Fibroblast of lung (primary cell): ENCODE data around the gene DDR2. TPM values are rescaled to one million over a fixed set of nuclear protein-coding genes. Genes with fewer than 3 reads are reported as not detected.

Experiments
- DNase-seq, 2 donors: peaks; one replicate each; pipeline versions ENCODE4 v3.0.0 to v3.0.0-alpha.2; 2010; ENCODE audit warnings: low read depth in 2 of 2
- H2AFZ ChIP-seq: 2 replicates; pipeline ENCODE4 v1.5.1; 2012; ENCODE audit warnings: low read length, control low read depth, inconsistent platforms
- H3K27ac ChIP-seq: 2 replicates; pipeline ENCODE4 v1.5.1; 2011; ENCODE audit warnings: low read length, control low read depth; ENCODE audit not compliant: insufficient read depth
- H3K27me3 ChIP-seq: 2 replicates; pipeline ENCODE4 v1.5.1; 2011; ENCODE audit warnings: mild to moderate bottlenecking, low read length; ENCODE audit not compliant: control insufficient read depth, insufficient read depth
- H3K36me3 ChIP-seq: 2 replicates; pipeline ENCODE4 v1.5.1; 2011; ENCODE audit warnings: low read length; ENCODE audit not compliant: control insufficient read depth, insufficient read depth
- H3K4me1 ChIP-seq: 2 replicates; pipeline ENCODE4 v1.5.1; 2011; ENCODE audit warnings: low read length; ENCODE audit not compliant: control insufficient read depth, insufficient read depth; ENCODE audit errors: extremely low read depth
- H3K4me2 ChIP-seq: 2 replicates; pipeline ENCODE4 v1.5.1; 2011; ENCODE audit warnings: low read length, control low read depth; ENCODE audit not compliant: insufficient read depth; ENCODE audit errors: extremely low read depth
- H3K4me3 ChIP-seq, 4 experiments: fragments of 200-600 bp in 1 of 4; sonication (generic) in 1 of 4; replicated peaks in 1 of 4; 2 replicates each; pipeline ENCODE4 v1.5.1; 2011 to 2016; ENCODE audit warnings: low read length in 4 of 4, low read depth in 3 of 4, mild to moderate bottlenecking in 3 of 4, control low read depth in 2 of 4, inconsistent platforms in 1 of 4, mixed read lengths in 1 of 4; ENCODE audit not compliant: insufficient read depth in 1 of 4; ENCODE audit errors: control extremely low read depth in 1 of 4
- H3K79me2 ChIP-seq: 2 replicates; pipeline ENCODE4 v1.5.1; 2012; ENCODE audit warnings: mild to moderate bottlenecking, low read length, inconsistent platforms; ENCODE audit not compliant: control insufficient read depth, insufficient read depth
- H3K9ac ChIP-seq: 2 replicates; pipeline ENCODE4 v1.5.1; 2011; ENCODE audit warnings: mild to moderate bottlenecking, low read length, control low read depth; ENCODE audit not compliant: insufficient read depth
- H3K9me3 ChIP-seq: 2 replicates; pipeline ENCODE4 v1.5.1; 2012; ENCODE audit warnings: low read depth, low read length; ENCODE audit not compliant: control insufficient read depth, insufficient read depth
- H4K20me1 ChIP-seq: 2 replicates; pipeline ENCODE4 v1.5.1; 2011; ENCODE audit warnings: low read length; ENCODE audit not compliant: control insufficient read depth, insufficient read depth; ENCODE audit errors: extremely low read depth
- EZH2 ChIP-seq: IDR thresholded peaks from 2 replicates; pipeline ENCODE4 v1.5.1; 2012; ENCODE audit warnings: low read length, control low read depth, mild to moderate bottlenecking; ENCODE audit errors: missing control alignments
- polyA plus RNA-seq, 2 donors: library from polyadenylated mRNA; depleted of rRNA in 1 of 2; stranded (reverse) in 1 of 2; unstranded in 1 of 2; fragments of >200 nt; gene quantifications; 2 replicates each; pipeline ENCODE4 v1.2.1, GENCODE V29; 2011 to 2012; ENCODE audit warnings: missing spikeins in 1 of 2
- total RNA-seq: library from RNA; depleted of rRNA; stranded (reverse); fragments of >200 nt; gene quantifications from 2 replicates; pipeline ENCODE4 v1.2.1, GENCODE V29; 2014
- TF ChIP-seq, protein P1 (sequence below), 2 donors: IDR thresholded peaks in 1 of 2; conservative IDR thresholded peaks in 1 of 2; 1 replicate in 1 of 2; 2 replicates in 1 of 2; pipeline ENCODE4 v1.5.1; 2011 to 2012; ENCODE audit warnings: low read length in 2 of 2, control low read depth in 1 of 2, inconsistent platforms in 1 of 2, low read depth in 1 of 2, mild to moderate bottlenecking in 1 of 2

DDR2 gene
- total and polyA plus RNA-seq, 2 donors (not counting 1 experiment from before 2014, with no cell fraction given), result 192 to 303 TPM

DNA sequence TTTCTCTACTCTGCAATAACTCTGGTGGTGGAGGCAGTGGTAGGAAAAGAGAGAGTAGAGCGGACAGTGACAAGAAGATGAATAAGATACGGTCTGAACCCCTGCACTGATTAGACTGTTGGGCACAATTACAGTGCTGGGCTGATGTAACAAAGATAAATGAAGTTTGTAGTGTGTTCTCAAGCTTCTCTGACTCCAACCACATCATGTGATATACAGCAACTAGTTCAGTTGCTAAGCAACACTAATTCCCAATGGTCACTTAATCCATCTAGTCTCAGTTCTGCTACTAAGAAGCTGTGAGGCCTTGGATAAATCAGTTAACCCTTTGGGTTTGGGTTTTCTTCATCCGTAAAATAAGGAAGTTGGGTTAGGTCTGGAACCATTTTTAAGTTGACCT lies 17.3 kb downstream of the DDR2 start:
- Histone ChIP-seq H3K79me2 (peaks cover 92% of the 10 kb centered on the region), H3K9ac (no peak overlapping the region), H3K4me3 (no peak overlapping the region), H3K36me3 (no peaks in the 10 kb centered on the region), H4K20me1 (no peaks in the 10 kb centered on the region), H3K27me3 (no peaks in the 10 kb centered on the region), H3K9me3 (no peaks in the 10 kb centered on the region), H3K4me1 (no peaks in the 10 kb centered on the region), H3K4me2 (no peak overlapping the region), H2AFZ (no peak overlapping the region), H3K27ac (no peak overlapping the region)
- peak; percentile 17 to 60 for DNase-seq
- TF ChIP-seq, protein P1, sequence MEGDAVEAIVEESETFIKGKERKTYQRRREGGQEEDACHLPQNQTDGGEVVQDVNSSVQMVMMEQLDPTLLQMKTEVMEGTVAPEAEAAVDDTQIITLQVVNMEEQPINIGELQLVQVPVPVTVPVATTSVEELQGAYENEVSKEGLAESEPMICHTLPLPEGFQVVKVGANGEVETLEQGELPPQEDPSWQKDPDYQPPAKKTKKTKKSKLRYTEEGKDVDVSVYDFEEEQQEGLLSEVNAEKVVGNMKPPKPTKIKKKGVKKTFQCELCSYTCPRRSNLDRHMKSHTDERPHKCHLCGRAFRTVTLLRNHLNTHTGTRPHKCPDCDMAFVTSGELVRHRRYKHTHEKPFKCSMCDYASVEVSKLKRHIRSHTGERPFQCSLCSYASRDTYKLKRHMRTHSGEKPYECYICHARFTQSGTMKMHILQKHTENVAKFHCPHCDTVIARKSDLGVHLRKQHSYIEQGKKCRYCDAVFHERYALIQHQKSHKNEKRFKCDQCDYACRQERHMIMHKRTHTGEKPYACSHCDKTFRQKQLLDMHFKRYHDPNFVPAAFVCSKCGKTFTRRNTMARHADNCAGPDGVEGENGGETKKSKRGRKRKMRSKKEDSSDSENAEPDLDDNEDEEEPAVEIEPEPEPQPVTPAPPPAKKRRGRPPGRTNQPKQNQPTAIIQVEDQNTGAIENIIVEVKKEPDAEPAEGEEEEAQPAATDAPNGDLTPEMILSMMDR (conservative IDR thresholded peaks at IDR 0.05 in 1 of 2, IDR thresholded peaks at IDR 0.05 in 1 of 2; ENCODE audit: low read depth in 1 of 2, low read length in 2 of 2), result no peak
- no peak for TF ChIP-seq EZH2

DNA sequence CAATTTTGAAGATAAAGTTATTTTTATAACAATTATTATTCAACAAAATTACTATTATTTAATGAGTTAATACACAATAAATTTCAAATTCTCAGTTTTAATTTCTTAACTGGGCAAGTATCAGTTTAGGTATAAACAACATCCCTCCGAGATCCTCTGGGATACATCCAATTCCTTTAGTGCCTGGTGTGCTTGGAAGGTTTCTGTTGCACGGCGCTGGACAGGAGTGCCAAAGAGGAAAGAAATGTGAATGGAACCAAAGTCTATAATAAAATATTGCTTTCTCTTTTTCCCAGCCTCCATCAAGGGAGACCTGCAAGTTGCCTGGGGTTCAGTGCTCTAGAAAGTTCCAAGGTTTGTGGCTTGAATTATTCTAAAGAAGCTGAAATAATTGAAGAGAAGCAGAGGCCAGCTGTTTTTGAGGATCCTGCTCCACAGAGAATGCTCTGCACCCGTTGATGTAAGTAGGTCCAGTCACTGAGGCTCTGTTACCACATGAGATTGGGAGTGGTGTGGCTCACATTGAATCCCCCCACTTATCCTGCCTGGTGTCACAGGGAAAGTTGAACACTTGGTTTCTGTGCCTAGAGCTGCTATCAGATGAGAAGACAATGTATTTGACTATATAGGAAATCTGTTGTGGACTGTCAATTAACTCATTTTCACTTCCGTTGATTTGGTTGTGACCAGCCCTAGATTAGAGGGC lies 22.8 kb downstream of the DDR2 start:
- H2AFZ ChIP-seq, result no peak overlapping the region
- H3K79me2 ChIP-seq, result peaks cover 79% of the 10 kb centered on the region
- H3K9me3 ChIP-seq, result no peaks in the 10 kb centered on the region
- H4K20me1 ChIP-seq, result no peaks in the 10 kb centered on the region
- H3K27ac ChIP-seq, result no peak overlapping the region
- peaks cover 6% of the 10 kb centered on the region for H3K36me3 ChIP-seq
- no peaks in the 10 kb centered on the region for H3K27me3 ChIP-seq
- H3K4me1 ChIP-seq, result peaks cover 11% of the 10 kb centered on the region
- H3K4me3 ChIP-seq, result no peak overlapping the region
- DNase-seq, result no peak
- no peak for TF ChIP-seq EZH2
- TF ChIP-seq, protein P1 (conservative IDR thresholded peaks at IDR 0.05 in 1 of 2, IDR thresholded peaks at IDR 0.05 in 1 of 2; ENCODE audit: low read depth in 1 of 2, low read length in 2 of 2), result no peak
- no peak overlapping the region for H3K9ac ChIP-seq
- H3K4me2 ChIP-seq, result no peak overlapping the region

DNA sequence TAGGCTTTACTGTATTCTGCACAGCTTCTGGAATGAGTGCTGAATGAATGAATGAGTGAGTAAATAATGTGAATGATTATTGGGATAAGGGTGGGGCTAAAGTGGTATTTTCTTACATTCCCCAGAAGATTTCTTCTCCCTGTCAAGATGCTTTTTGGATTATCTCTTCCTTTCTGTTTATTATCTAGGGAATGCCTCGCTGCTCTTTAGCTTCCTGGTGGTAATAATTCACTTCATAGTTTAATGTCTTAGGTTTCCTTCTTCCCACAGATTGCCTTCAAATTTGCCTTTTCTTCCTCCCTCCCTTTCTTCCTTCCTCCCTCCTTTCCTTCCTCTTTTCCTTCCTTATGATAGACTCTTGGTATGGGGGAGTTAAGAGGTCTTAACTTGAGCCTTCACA lies 24.0 kb downstream of the DDR2 start:
- H3K4me1 ChIP-seq, result peaks cover 11% of the 10 kb centered on the region
- H3K36me3 ChIP-seq, result peaks cover 6% of the 10 kb centered on the region
- no peaks in the 10 kb centered on the region for H4K20me1 ChIP-seq
- H3K27ac ChIP-seq, result no peak overlapping the region
- no peak for DNase-seq
- no peak for TF ChIP-seq EZH2
- TF ChIP-seq, protein P1 (conservative IDR thresholded peaks at IDR 0.05 in 1 of 2, IDR thresholded peaks at IDR 0.05 in 1 of 2; ENCODE audit: low read depth in 1 of 2, low read length in 2 of 2), result no peak
- no peak overlapping the region for H3K4me3 ChIP-seq
- no peak overlapping the region for H3K4me2 ChIP-seq
- no peaks in the 10 kb centered on the region for H3K27me3 ChIP-seq
- no peaks in the 10 kb centered on the region for H3K9me3 ChIP-seq
- peaks cover 81% of the 10 kb centered on the region for H3K79me2 ChIP-seq
- H2AFZ ChIP-seq, result no peak overlapping the region
- H3K9ac ChIP-seq, result no peak overlapping the region
